K562 (cell line): ENCODE data around the gene ADM5. TPM values are rescaled to one million over a fixed set of nuclear protein-coding genes. Genes with fewer than 3 reads are reported as not detected.

Experiments used
- ATF4 ChIP-seq: fragments of 450-650 bp; formaldehyde crosslinking; IDR thresholded peaks from 2 replicates; pipeline ENCODE4 v1.4.0; 2022; ENCODE audit warnings: mild to moderate bottlenecking, moderate library complexity
- BMI1 ChIP-seq: fragments of 150-350 bp; IDR thresholded peaks from 2 replicates; pipeline ENCODE4 v1.6.1; 2014; ENCODE audit warnings: low read length
- BRF2 ChIP-seq: IDR thresholded peaks from 3 replicates; pipeline ENCODE4 v1.6.1; 2011; ENCODE audit warnings: borderline replicate concordance, mild to moderate bottlenecking; ENCODE audit not compliant: insufficient read length, insufficient read depth
- CBFA2T2 ChIP-seq: fragments of 450-650 bp; conservative IDR thresholded peaks from 2 replicates; pipeline ENCODE4 v1.6.1; 2017; ENCODE audit warnings: mild to moderate bottlenecking
- ETV5 ChIP-seq: sonication (generic); formaldehyde crosslinking; IDR thresholded peaks from 2 replicates; pipeline ENCODE4 v1.4.0; 2020; ENCODE audit warnings: low read depth, mild to moderate bottlenecking, missing genetic modification reagents
- ETV6 ChIP-seq, 3 experiments: fragments of 150-350 bp in 1 of 3; sonication (generic) in 1 of 3; formaldehyde crosslinking in 1 of 3; IDR thresholded peaks; 2 replicates each; pipeline versions ENCODE4 v1.6.1 to v1.8.0; 2014 to 2022; ENCODE audit warnings: borderline replicate concordance in 2 of 3, low read depth in 2 of 3, antibody characterized with exemption in 1 of 3, low read length in 1 of 3, mild to moderate bottlenecking in 1 of 3, missing genetic modification reagents in 1 of 3
- FOXJ3 ChIP-seq: sonication (generic); formaldehyde crosslinking; IDR thresholded peaks from 2 replicates; pipeline ENCODE4 v1.4.0; 2020; ENCODE audit warnings: mild to moderate bottlenecking, missing genetic modification reagents
- HNRNPLL ChIP-seq: fragments of 200-400 bp; formaldehyde crosslinking; IDR thresholded peaks from 2 replicates; pipeline ENCODE4 v1.6.1; 2017; ENCODE audit warnings: low read length, low read depth, mild to moderate bottlenecking; ENCODE audit not compliant: poor library complexity, severe bottlenecking
- MEIS2 ChIP-seq: fragments of 450-650 bp; IDR thresholded peaks from 2 replicates; pipeline ENCODE4 v1.6.1; 2014; ENCODE audit warnings: mild to moderate bottlenecking; ENCODE audit not compliant: partially characterized antibody
- NCOA1 ChIP-seq: fragments of 450-650 bp; IDR thresholded peaks from 2 replicates; pipeline ENCODE4 v1.6.1; 2016; ENCODE audit warnings: low read depth
- NFRKB ChIP-seq: fragments of 450-650 bp; IDR thresholded peaks from 2 replicates; pipeline ENCODE4 v1.6.1; 2016; ENCODE audit warnings: low read depth
- POLR2A ChIP-seq: fragments of 450-650 bp; conservative IDR thresholded peaks from 2 replicates; pipeline ENCODE4 v1.6.1; 2016
- POLR2G ChIP-seq: fragments of 200-400 bp; formaldehyde crosslinking; IDR thresholded peaks from 2 replicates; pipeline ENCODE4 v1.6.1; 2017; ENCODE audit warnings: low read depth, mild to moderate bottlenecking, antibody characterized with exemption, low read length, moderate library complexity
- RAD51 ChIP-seq: fragments of 450-650 bp; IDR thresholded peaks from 2 replicates; pipeline ENCODE4 v1.7.1; 2016; ENCODE audit warnings: low read depth, mild to moderate bottlenecking, borderline replicate concordance
- TARDBP ChIP-seq: fragments of 450-650 bp; IDR thresholded peaks from 2 replicates; pipeline ENCODE4 v1.6.1; 2016
- ZBED1 ChIP-seq: IDR thresholded peaks from 2 replicates; pipeline ENCODE4 v1.6.1; 2014
- ZNF311 ChIP-seq: fragments of 250-450 bp; sonication (Bioruptor Pico); IDR thresholded peaks from 2 replicates; pipeline ENCODE4 v1.4.0; 2020; ENCODE audit warnings: mild to moderate bottlenecking, moderate library complexity
- polyA plus RNA-seq, 8 experiments: library from polyadenylated mRNA; depleted of rRNA in 4 of 8; stranded (reverse) in 5 of 8; unstranded in 3 of 8; fragments of >200 nt; fragmentation: Nextera tagmentation in 2 of 8; fragmentation: Illumina TruSeq in 1 of 8; extraction: Ambion mirVana in 2 of 8; extraction: Trizol in 1 of 8; gene quantifications; 2 replicates each; pipeline versions ENCODE4 v1.2.1 to v1.2.3, GENCODE V29; 2011 to 2014; ENCODE audit warnings: inconsistent platforms in 1 of 8, missing spikeins in 1 of 8
- total RNA-seq, 7 experiments: library from RNA; depleted of rRNA in 6 of 7; stranded (reverse); fragments of >200 nt in 6 of 7; fragmentation: Illumina TruSeq in 2 of 7; extraction: Trizol in 2 of 7; gene quantifications; 2 replicates each; pipeline versions ENCODE4 v1.2.1 to v1.2.3, GENCODE V29; 2011 to 2021; ENCODE audit warnings: low replicate concordance in 1 of 7
- TF ChIP-seq, protein P1 (sequence below): fragments of 250-450 bp; sonication (Bioruptor Pico); IDR thresholded peaks from 2 replicates; pipeline ENCODE4 v1.4.0; 2020; ENCODE audit warnings: mild to moderate bottlenecking, moderate library complexity
- TF ChIP-seq, protein P2 (sequence below): fragments of 450-650 bp; IDR thresholded peaks from 2 replicates; pipeline ENCODE4 v1.6.1; 2017; ENCODE audit warnings: antibody characterized with exemption, mild to moderate bottlenecking
- TF ChIP-seq, protein P3 (sequence below): fragments of 250-450 bp; sonication (Bioruptor Pico); IDR thresholded peaks from 2 replicates; pipeline ENCODE4 v1.5.1; 2021; ENCODE audit warnings: mild to moderate bottlenecking

ADM5 gene
- total and polyA plus RNA-seq, 9 of the 15 experiments (the other 6 are each of a cell fraction or from before 2014, with no cell fraction given): 0.13 to 8.4 (median 2.0) TPM; not detected in 1

- TF ChIP-seq, protein P1, sequence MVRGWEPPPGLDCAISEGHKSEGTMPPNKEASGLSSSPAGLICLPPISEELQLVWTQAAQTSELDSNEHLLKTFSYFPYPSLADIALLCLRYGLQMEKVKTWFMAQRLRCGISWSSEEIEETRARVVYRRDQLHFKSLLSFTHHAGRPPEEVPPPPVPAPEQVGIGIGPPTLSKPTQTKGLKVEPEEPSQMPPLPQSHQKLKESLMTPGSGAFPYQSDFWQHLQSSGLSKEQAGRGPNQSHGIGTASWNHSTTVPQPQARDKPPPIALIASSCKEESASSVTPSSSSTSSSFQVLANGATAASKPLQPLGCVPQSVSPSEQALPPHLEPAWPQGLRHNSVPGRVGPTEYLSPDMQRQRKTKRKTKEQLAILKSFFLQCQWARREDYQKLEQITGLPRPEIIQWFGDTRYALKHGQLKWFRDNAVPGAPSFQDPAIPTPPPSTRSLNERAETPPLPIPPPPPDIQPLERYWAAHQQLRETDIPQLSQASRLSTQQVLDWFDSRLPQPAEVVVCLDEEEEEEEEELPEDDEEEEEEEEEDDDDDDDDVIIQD: no peak
- peak; percentile 34 for TF ChIP-seq MEIS2
- no peak for TF ChIP-seq NCOA1
- no peak for TF ChIP-seq HNRNPLL
- no peak for TF ChIP-seq BMI1
- no peak for TF ChIP-seq ZNF311 (CRISPR knock-in tag)
- TF ChIP-seq ZBED1: no peak
- TF ChIP-seq CBFA2T2: peak; percentile 4; the same call in 1 of the 2 replicates
- TF ChIP-seq, protein P2, sequence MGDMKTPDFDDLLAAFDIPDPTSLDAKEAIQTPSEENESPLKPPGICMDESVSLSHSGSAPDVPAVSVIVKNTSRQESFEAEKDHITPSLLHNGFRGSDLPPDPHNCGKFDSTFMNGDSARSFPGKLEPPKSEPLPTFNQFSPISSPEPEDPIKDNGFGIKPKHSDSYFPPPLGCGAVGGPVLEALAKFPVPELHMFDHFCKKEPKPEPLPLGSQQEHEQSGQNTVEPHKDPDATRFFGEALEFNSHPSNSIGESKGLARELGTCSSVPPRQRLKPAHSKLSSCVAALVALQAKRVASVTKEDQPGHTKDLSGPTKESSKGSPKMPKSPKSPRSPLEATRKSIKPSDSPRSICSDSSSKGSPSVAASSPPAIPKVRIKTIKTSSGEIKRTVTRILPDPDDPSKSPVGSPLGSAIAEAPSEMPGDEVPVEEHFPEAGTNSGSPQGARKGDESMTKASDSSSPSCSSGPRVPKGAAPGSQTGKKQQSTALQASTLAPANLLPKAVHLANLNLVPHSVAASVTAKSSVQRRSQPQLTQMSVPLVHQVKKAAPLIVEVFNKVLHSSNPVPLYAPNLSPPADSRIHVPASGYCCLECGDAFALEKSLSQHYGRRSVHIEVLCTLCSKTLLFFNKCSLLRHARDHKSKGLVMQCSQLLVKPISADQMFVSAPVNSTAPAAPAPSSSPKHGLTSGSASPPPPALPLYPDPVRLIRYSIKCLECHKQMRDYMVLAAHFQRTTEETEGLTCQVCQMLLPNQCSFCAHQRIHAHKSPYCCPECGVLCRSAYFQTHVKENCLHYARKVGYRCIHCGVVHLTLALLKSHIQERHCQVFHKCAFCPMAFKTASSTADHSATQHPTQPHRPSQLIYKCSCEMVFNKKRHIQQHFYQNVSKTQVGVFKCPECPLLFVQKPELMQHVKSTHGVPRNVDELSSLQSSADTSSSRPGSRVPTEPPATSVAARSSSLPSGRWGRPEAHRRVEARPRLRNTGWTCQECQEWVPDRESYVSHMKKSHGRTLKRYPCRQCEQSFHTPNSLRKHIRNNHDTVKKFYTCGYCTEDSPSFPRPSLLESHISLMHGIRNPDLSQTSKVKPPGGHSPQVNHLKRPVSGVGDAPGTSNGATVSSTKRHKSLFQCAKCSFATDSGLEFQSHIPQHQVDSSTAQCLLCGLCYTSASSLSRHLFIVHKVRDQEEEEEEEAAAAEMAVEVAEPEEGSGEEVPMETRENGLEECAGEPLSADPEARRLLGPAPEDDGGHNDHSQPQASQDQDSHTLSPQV: peak; percentile 91
- no peak for TF ChIP-seq FOXJ3
- no peak for TF ChIP-seq TARDBP
- TF ChIP-seq BRF2: no peak
- TF ChIP-seq RAD51: no peak
- TF ChIP-seq, protein P3, sequence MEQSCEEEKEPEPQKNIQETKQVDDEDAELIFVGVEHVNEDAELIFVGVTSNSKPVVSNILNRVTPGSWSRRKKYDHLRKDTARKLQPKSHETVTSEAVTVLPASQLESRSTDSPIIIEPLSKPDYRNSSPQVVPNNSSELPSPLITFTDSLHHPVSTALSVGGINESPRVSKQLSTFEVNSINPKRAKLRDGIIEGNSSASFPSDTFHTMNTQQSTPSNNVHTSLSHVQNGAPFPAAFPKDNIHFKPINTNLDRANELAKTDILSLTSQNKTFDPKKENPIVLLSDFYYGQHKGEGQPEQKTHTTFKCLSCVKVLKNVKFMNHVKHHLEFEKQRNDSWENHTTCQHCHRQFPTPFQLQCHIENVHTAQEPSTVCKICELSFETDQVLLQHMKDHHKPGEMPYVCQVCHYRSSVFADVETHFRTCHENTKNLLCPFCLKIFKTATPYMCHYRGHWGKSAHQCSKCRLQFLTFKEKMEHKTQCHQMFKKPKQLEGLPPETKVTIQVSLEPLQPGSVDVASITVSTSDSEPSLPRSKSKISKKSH (CRISPR knock-in tag): no peak
- TF ChIP-seq ATF4 (CRISPR knock-in tag): no peak
- no peak for TF ChIP-seq ETV6 (IDR thresholded peaks at IDR 0.05; ENCODE audit: borderline replicate concordance in 1 of 2, low read depth in 2 of 2, low read length in 1 of 2)
- no peak for TF ChIP-seq ETV6 (CRISPR knock-in tag; IDR thresholded peaks at IDR 0.05; ENCODE audit: borderline replicate concordance)
- TF ChIP-seq NFRKB: peak; percentile 57; the same call in 1 of the 2 replicates
- TF ChIP-seq POLR2G: no peak
- TF ChIP-seq POLR2A: no peak
- peak; percentile 35; the same call in 1 of the 2 replicates for TF ChIP-seq ETV5 (CRISPR knock-in tag)
These were observed 21.1 kb downstream of the ADM5 start (continued) for GRCh38 chr19:49710372-49710951.
